Lower leg skin (tissue), 3 donors: ENCODE results near the gene RAD51.

Experiments used
- CTCF ChIP-seq, 3 donors: fragments of 450-650 bp; IDR thresholded peaks; one replicate each; pipeline ENCODE4 v1.5.1; 2016; ENCODE audit warnings: antibody characterized with exemption in 3 of 3, mild to moderate bottlenecking in 3 of 3, moderate library complexity in 2 of 3
- POLR2A ChIP-seq, 2 donors: fragments of 450-650 bp; IDR thresholded peaks; one replicate each; pipeline ENCODE4 v1.6.1; 2016 to 2017; ENCODE audit warnings: antibody characterized with exemption in 2 of 2, mild to moderate bottlenecking in 1 of 2, moderate library complexity in 1 of 2

- TF ChIP-seq CTCF (IDR thresholded peaks at IDR 0.05) (no peak), POLR2A (IDR thresholded peaks at IDR 0.05) (no peak)
Measured at GRCh38 chr15:40736575-40736974, 41.6 kb downstream of the RAD51 start.
